HG03575 (cell line): Measurements from ENCODE around the gene RGL1.

Experiments used
- ATAC-seq: cut with Tn5 transposase; IDR thresholded peaks from one replicate; pipeline ENCODE4 v1.9.1; 2021; ENCODE audit not compliant: unreplicated experiment, insufficient number of reproducible peaks, low FRiP score; ENCODE audit errors: extremely low read depth

RGL1 gene

DNA sequence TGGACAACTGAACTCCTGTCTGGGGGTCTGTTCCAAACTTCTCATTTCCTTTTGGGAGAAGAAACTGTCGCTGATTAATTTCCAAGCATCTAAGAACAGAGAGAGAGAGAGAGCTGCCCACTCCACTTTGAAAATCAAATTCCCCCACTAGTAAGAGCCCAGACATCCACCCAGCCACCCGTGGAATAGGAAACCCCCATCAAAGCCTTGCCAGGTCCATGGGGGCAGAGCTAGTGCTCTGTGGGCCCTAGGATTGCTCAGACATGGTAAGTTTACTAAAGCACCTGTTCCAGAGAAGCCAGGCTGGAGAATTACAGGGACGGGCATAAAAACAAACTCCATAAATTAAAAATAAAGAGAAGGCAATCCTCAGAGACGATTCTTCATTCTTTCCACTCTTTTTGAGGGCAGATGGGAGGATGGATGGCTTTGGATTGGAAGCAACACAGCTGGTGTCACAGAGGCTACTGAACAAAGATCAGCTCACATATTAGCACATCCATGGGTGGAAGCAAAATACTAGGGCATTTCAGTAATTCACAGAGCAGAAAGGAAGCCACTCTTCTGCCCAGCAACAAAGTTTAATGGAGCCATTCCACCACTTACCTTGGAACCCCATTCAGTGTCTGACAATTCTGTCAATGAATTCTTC, 128.7 kb downstream of the RGL1 start:
- ATAC-seq: no peak

DNA sequence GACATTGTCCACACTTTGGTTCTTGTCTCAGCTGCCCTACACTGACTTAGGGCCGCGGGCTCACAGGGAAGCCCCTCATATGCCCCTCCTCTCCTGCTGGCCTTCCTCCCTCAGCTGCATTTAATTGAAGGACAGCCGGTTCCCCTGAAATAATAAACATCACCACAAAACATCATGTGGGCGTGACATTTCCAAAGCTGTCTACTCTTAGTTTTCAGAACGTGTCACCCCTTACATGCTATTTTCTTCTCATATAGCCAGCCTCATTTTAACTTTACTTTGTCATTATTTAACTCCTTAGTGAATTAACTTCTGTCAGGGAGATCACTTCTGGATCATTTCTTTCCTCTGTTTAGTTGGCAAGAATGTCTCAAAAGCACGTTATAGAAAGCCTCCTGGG, 129.4 kb downstream of the RGL1 start:
- no peak for ATAC-seq

DNA sequence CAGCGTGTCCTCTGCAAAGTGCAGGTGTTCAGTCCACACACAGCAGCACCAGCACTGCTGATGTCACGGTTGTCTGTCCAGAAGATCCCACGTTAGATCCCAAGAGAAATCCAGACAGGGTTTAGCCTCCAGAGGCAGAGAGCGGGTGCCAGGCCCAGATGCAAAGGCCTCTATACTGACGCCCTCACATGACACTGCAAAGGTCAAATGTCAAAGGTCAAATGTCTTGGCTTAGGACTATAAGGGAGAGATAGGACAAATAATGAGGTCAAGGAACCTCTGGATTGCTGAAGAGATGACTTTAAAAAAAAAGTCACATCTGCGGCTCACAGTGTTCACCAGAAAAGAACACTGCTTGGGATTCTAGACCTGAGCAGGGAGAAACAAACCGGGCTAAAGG, 131.1 kb downstream of the RGL1 start:
- ATAC-seq: no peak

DNA sequence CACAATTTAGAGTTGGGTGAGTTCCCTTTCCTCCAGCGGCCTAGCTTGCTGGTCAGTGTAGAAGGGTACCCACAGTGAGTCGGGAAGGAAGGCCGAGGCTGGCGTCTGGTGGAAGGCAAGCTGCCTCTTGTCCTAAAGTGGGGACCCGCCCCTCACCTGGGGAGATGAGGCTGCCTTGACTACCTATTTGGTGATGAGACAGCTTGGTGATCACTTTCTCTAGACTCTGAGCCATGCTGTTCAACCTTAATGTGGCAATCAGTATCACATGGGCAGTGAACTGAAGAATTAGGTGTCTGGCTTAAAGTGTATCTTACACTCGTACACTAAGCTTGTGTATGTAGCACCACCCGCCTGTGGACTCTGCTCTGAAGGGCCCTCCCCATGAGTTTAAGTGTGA, 131.9 kb downstream of the RGL1 start:
- no peak for ATAC-seq

DNA sequence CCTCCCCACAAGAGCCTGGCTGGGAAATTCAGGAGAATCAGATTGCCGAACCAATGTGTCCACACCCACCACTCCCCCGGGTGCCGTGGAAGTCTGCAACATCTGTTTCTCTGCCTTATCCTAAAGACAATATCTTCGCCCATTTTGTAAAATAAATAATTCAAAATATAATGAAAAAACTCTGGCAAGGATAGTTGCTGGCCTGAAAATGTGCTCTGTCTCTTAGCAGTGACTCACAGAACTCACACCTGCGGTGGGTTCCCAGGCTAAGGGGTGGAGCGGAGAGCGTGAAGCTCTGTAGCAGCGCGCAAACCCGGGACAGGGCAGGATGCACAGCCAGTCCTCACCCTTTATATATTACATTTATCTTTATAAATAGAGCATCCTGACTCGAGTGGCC, 132.7 kb downstream of the RGL1 start:
- no peak for ATAC-seq

- no peak for ATAC-seq
Observed at GRCh38 chr1:183941001-183941400, 136.1 kb downstream of the RGL1 start.

DNA sequence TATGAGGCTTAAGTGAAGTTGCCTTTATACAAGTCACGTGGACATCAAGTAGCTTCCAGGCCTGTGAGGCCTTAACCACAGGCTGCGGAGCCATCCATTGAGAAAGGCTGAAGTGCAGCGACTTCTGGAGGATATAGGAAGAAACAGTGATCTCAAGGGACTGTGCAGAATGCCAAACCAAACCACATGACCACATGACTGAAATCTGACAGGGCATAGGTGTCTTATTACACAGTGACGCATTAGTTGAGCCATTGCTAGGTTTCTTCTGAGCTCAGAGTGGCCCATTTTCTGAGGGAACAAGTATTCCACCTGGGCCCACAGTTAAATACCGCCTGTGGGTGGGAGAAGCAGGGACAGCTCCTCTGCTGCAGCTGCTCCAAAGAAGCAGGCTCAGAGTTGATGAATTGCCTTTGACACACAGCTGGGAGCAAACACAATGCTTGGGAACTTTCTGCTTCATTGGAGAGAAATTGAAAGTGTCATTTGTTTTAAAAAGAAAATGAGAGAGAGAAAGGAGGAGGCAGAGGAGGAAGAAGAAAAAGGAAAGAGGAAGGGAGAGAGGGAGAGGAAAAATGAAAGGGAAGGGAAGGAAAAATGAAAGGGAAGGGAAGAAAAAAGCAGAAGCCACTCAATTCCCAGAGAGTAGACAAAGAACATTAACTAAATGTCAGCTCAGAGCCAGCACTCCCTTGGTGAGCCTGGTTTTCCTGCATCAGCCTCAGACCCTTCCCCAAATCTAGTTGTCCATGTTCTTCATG, 138.2 kb downstream of the RGL1 start:
- no peak for ATAC-seq

DNA sequence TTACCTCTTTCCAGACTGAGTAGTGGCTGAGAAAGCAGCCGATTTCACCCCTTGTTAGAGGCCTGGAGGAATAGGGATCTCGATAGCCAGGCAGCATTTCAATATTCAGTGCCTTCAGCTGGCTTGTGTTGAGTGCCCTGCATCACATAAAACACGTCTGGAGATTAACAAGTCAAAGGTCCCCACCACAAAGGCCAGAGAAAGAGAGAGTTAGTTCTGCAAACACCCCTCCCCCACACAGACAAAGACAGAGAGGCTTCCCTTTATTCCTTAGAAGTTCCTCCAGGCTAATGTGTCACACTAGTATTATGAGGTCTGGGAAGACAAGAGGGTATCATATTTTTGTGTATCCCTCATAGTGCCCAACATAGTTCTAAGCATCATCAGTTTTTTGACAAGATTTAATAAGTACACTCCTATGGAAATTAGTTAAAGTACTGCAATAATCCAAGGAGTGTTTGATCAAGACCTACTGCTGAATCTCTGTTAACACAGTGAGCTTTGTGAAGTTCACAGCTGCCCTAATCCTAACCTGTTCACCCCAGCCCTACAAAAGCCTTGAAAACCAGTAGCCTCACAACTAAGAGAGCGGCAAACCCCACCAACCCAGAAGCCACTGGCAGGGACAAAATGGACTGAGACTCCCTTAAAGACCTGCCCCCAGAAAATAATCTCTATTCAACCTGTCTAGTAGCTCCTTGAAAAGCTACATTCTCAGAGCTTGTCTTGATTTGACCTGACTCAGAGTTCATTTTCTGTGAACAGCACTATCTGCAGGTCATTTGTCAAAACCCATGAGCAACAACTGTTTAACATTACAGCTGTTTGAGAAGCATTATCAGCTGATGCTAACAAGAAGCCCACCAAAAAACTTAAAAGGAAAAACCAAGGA, 140.8 kb downstream of the RGL1 start:
- ATAC-seq: no peak

- ATAC-seq: no peak
Observed at GRCh38 chr1:183946320-183946613, 141.3 kb downstream of the RGL1 start.

- ATAC-seq: no peak
Observed at GRCh38 chr1:183947988-183948387, 143.1 kb downstream of the RGL1 start.

DNA sequence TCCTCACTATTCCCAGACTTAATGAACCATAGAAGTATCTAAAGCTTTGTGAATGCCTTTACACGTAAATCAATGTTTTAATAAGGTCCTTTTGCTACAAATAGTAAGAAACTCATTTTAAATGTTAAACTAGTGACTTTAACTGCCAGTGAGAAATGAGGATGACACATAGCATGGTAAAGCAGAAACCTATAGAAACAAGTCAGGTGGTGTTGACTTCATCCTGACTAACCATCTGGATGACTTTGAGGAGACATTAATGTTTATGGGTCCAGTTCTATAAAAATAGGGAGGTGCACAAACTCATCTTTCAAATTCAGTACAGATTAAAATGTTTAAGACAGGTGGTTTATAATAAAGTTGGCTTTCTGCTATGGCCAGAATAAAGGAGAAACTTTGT, 147.2 kb downstream of the RGL1 start:
- ATAC-seq: no peak

- ATAC-seq: no peak
Observed at GRCh38 chr1:183953031-183953430, 148.1 kb downstream of the RGL1 start.

- no peak for ATAC-seq
Observed at GRCh38 chr1:183954496-183954895, 149.6 kb downstream of the RGL1 start.

GRCh38 chr1:183956559-183957188, 151.8 kb downstream of the RGL1 start:
- ATAC-seq: peak; percentile 99

DNA sequence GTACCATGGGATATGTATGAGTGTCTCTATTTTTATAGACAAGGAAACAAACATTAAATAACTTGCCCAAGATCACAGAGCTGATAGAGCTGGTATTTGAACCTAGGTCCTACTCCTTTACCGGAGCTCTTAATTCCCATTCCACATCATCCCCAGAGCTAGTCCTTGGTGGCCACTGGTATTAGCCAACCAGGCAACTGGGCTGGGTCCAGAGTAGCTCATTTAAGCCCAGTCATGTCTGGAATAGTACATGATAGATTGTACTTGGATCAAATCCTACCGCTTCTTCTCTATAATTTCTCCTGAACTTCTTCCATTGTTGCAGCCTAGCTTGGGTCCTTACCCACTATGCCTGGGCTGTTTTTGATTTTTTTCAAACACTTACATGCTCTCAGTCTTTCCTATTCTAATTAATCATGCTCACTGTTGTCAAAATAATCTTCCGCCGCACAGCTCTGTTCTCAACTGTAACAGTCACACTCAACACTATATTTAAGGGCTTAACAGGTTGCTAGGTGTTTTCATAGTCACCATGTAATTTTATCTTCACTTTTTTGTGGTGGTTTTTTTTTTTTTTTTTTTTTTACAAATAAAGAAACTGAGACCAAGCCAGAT, 152.4 kb downstream of the RGL1 start:
- ATAC-seq: no peak

DNA sequence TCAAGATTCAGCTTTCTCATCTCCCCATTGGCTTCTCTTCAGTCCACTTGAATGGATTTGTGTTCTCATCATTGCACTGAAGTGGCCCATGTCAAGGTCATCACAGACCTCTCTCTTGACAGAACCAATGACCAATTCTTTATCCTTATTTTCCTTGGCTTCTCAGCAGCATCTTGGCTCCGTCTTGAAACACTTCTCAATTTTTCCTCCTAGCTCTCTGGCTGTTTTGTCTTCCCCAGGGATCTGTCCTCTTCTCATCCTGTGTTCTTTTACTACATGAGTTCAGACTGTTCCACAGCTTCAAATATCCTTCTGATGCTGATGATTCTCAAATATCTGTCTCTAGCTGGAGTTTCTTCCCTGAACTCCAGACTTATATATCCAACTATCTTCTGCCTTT, 154.0 kb downstream of the RGL1 start:
- ATAC-seq: no peak

GRCh38 chr1:183961132-183961531, 156.2 kb downstream of the RGL1 start:
- ATAC-seq: no peak

DNA sequence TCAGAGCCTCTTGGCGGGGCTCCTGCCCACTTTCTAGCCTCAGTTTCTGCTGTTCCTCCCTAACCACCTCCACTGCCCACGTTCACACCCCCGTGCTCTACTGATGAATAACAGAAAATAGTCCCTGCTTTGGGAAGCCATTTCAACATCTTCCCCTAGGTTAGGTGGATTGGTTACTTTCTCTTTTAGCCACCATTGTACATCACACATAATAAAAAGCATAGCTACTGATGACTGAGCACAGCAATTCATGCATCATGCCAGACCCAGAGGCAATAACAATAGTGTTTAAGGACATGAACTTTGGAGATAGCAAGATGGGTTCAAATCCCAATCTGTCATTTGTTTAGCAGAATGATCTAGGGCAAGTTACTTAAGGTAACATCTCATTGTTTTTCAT, 158.0 kb downstream of the RGL1 start:
- no peak for ATAC-seq

DNA sequence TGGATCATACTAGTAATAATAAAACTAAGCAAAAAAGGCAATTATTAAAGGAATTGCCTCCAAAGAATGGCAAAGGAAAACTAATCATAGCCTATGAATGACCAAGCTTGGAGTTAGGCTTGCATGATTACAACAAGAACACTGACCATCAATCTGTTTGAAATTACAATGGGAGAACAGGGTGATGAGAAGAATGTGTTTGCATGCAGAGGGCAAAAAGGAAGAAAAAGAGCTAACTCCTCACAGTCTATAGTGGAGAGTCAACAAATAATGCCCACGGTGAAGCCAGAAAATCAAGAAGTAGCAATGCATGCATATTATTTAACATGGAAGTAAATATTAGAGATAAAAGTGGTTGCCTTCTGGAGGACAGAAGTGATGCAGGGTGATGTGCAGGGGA, 160.8 kb downstream of the RGL1 start:
- ATAC-seq: no peak
